Tibial nerve (tissue), 4 donors: ENCODE measurements around the gene PAK3. TPM values are rescaled to one million over a fixed set of nuclear protein-coding genes. Genes with fewer than 3 reads are reported as not detected.

Experiments
- DNase-seq, 2 donors: peaks; one replicate each; pipeline ENCODE4 v3.0.0-alpha.2; 2019; ENCODE audit warnings: low spot score in 2 of 2
- H3K27ac ChIP-seq, 4 donors: fragments of 200-600 bp; sonication (generic) in 3 of 4; one replicate each; pipeline ENCODE4 v1.5.1; 2017 to 2019; ENCODE audit warnings: mild to moderate bottlenecking in 1 of 4
- H3K27me3 ChIP-seq, 2 donors: fragments of 200-600 bp; sonication (generic) in 1 of 2; one replicate each; pipeline versions ENCODE4 v1.5.1 to v1.6.0; 2017 to 2019
- H3K36me3 ChIP-seq, 3 donors: fragments of 200-600 bp; sonication (generic); one replicate each; pipeline ENCODE4 v1.5.1; 2018 to 2019
- H3K4me1 ChIP-seq, 4 donors: fragments of 200-600 bp; sonication (generic) in 3 of 4; one replicate each; pipeline ENCODE4 v1.5.1; 2017 to 2019
- H3K4me3 ChIP-seq, 4 donors: fragments of 200-600 bp; sonication (generic) in 3 of 4; one replicate each; pipeline ENCODE4 v1.5.1; 2017 to 2019; ENCODE audit warnings: mild to moderate bottlenecking in 1 of 4, moderate library complexity in 1 of 4
- H3K9me3 ChIP-seq, 4 donors: fragments of 200-600 bp; sonication (generic) in 3 of 4; one replicate each; pipeline ENCODE4 v1.5.1; 2017 to 2019
- EP300 ChIP-seq, 2 donors: sonication (generic); formaldehyde crosslinking; IDR thresholded peaks; one replicate each; pipeline ENCODE4 v1.6.1; 2017; ENCODE audit warnings: antibody characterized with exemption in 2 of 2, mild to moderate bottlenecking in 1 of 2
- POLR2A ChIP-seq, 2 donors: fragments of 450-650 bp; IDR thresholded peaks; one replicate each; pipeline ENCODE4 v1.6.1; 2017; ENCODE audit warnings: antibody characterized with exemption in 2 of 2, mild to moderate bottlenecking in 2 of 2, moderate library complexity in 2 of 2
- WGBS, 2 donors: methylation state at CpG; one replicate each; pipeline ENCODE4 v1.1.5; 2018; 5-methylcytosine and 5-hydroxymethylcytosine counted together
- total RNA-seq, 4 donors: library from RNA; depleted of rRNA; stranded (reverse); fragments of >200 nt; gene quantifications; one replicate each; pipeline ENCODE4 v1.1.0, GENCODE V29; 2016
- TF ChIP-seq, protein P1 (sequence below), 5 experiments: fragments of 200-600 bp in 3 of 5; fragments of 450-650 bp in 2 of 5; sonication (generic) in 3 of 5; IDR thresholded peaks; one replicate each; pipeline ENCODE4 v1.5.1; 2016 to 2019; ENCODE audit warnings: antibody characterized with exemption in 5 of 5, mild to moderate bottlenecking in 3 of 5, moderate library complexity in 2 of 5

The PAK3 gene
- total RNA-seq, 4 donors from 2014 or later = 24.9 to 43.0 (median 27.7) TPM

DNA sequence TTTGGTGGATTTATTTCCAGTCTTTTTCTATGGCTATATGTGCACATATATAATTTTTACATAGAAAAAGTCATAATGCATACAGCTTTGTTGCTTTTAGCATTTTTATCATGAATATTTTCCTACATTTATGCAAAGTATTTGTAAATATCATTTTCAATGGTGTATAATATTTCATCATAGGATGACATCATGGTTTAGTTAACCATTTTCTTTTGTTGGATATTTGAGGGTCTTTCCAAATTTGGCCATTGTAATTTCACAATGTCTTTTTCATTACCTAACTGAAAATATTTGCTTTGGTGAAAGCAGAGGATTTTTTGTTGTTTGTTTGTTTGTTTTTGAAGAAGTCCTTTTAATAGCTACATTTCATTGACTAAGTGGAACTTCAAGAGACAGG, 31.0 kb downstream of the PAK3 start:
- Histone ChIP-seq H3K4me1 (no peaks in the 10 kb centered on the region), H3K36me3 (no peaks in the 10 kb centered on the region), H3K9me3 (no peaks in the 10 kb centered on the region), H3K27ac (no peak overlapping the region), H3K27me3 (peaks cover 0 to 54% of the 10 kb centered on the region in 2 donors), H3K4me3 (no peak overlapping the region)
- TF ChIP-seq EP300 (IDR thresholded peaks at IDR 0.05) (no peak), POLR2A (IDR thresholded peaks at IDR 0.05) (no peak)
- TF ChIP-seq, protein P1, sequence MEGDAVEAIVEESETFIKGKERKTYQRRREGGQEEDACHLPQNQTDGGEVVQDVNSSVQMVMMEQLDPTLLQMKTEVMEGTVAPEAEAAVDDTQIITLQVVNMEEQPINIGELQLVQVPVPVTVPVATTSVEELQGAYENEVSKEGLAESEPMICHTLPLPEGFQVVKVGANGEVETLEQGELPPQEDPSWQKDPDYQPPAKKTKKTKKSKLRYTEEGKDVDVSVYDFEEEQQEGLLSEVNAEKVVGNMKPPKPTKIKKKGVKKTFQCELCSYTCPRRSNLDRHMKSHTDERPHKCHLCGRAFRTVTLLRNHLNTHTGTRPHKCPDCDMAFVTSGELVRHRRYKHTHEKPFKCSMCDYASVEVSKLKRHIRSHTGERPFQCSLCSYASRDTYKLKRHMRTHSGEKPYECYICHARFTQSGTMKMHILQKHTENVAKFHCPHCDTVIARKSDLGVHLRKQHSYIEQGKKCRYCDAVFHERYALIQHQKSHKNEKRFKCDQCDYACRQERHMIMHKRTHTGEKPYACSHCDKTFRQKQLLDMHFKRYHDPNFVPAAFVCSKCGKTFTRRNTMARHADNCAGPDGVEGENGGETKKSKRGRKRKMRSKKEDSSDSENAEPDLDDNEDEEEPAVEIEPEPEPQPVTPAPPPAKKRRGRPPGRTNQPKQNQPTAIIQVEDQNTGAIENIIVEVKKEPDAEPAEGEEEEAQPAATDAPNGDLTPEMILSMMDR (IDR thresholded peaks at IDR 0.05) = no peak
- no peak for DNase-seq

DNA sequence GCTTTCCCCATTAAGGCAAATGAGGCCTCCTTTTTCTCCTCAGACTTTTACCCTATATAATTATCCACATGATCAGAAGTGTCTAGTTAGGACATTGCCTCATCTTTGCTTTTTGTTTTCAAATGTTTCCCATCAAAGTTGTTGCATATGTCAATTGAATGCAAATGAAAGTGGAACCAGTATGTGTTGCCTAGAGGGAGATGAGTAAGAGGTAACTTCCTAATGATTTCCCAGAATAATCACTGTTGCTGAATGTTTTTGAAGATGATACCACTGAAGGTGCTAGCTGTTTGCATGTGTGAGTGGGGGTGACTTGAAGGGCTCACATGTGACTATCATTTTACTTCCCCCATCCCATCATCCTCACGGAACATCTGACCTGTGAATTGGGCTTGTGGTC, 33.9 kb downstream of the PAK3 start:
- Histone ChIP-seq H3K4me3 (no peak overlapping the region), H3K27ac (no peak overlapping the region), H3K4me1 (no peaks in the 10 kb centered on the region), H3K27me3 (peaks cover 0 to 57% of the 10 kb centered on the region in 2 donors), H3K36me3 (no peaks in the 10 kb centered on the region), H3K9me3 (no peaks in the 10 kb centered on the region)
- no peak for DNase-seq
- 92% methylated on average over 1 of the region's 1 CpG; no CpG with 5 or more reads in 1 of the 2 donors for WGBS, 2 donors
- TF ChIP-seq POLR2A (IDR thresholded peaks at IDR 0.05) = no peak
- TF ChIP-seq, protein P1 (IDR thresholded peaks at IDR 0.05) = no peak
- no peak for TF ChIP-seq EP300 (IDR thresholded peaks at IDR 0.05)

DNA sequence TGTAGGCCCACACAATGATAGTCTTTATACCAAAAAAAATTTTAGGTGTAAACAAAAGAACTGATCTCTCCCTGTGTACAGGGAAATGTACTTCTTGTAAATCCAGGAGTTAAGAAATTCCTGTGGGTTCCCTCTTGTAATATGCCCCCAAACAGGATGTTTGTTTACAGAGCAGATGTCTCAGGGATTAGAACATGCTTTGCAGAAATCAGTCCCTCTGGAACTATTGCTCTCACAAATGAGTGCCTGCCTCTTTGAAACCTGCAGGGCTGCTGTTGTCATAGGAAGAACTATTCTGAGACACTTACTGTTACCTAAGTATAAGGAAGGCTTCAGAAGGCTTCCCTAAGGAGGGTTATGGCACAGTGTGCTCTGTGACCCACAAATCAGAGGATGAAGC, 35.6 kb downstream of the PAK3 start:
- H3K9me3 ChIP-seq = no peaks in the 10 kb centered on the region
- TF ChIP-seq, protein P1 (IDR thresholded peaks at IDR 0.05) = no peak
- no peak for TF ChIP-seq EP300 (IDR thresholded peaks at IDR 0.05)
- no peak for TF ChIP-seq POLR2A (IDR thresholded peaks at IDR 0.05)
- H3K36me3 ChIP-seq = no peaks in the 10 kb centered on the region
- no peak overlapping the region for H3K4me3 ChIP-seq
- H3K4me1 ChIP-seq = no peaks in the 10 kb centered on the region
- no peak for DNase-seq
- H3K27me3 ChIP-seq = peaks cover 0 to 67% of the 10 kb centered on the region in 2 donors
- no peak overlapping the region for H3K27ac ChIP-seq

DNA sequence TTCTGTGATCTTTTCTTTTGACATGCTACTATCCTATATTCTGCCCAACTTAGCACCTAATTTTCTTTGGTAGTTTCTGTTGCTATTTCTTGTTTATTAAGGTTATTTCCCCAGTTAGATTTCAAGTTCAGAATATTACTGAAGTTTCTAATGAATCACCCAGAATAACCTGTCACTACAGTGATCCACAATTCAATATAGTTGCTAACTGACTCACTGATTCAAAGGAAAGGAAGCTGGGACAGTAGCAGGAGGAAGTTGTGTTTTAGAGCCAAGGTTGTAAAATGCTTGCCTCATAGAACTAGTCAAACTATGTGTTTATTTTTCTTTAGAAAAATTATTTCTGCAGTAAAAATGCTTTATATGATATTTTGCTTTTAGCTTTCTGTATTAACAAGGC, 37.4 kb downstream of the PAK3 start:
- Histone ChIP-seq H3K4me1 (no peaks in the 10 kb centered on the region), H3K27me3 (peaks cover 0 to 63% of the 10 kb centered on the region in 2 donors), H3K9me3 (no peaks in the 10 kb centered on the region), H3K36me3 (no peaks in the 10 kb centered on the region), H3K4me3 (no peak overlapping the region), H3K27ac (no peak overlapping the region)
- DNase-seq = no peak
- TF ChIP-seq, protein P1 (IDR thresholded peaks at IDR 0.05) = no peak
- TF ChIP-seq EP300 (IDR thresholded peaks at IDR 0.05) (no peak), POLR2A (IDR thresholded peaks at IDR 0.05) (no peak)

DNA sequence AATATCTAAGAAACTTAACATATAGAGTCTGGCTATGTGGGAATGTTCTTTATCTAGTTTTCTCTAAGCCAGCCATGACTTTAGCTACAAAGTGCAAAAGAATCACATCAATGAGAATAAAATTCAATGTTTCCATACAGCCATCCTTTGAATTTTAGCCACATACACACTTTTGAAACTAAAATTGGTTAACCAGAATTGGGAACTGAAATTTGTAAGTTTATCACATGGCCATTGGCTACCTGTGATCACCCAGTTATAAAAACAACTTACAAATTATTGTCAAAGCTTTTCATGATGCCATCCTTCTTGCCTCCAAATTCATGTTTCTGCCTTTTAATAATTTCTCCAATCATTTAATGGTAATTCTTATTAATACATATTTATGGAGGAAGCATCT, 49.9 kb downstream of the PAK3 start:
- Histone ChIP-seq H3K27me3 (peaks cover 0 to 30% of the 10 kb centered on the region in 2 donors), H3K9me3 (no peaks in the 10 kb centered on the region), H3K27ac (no peak overlapping the region), H3K4me3 (no peak overlapping the region), H3K4me1 (no peaks in the 10 kb centered on the region), H3K36me3 (no peaks in the 10 kb centered on the region)
- no peak for DNase-seq
- TF ChIP-seq, protein P1 (IDR thresholded peaks at IDR 0.05) = no peak
- no peak for TF ChIP-seq EP300 (IDR thresholded peaks at IDR 0.05)
- TF ChIP-seq POLR2A (IDR thresholded peaks at IDR 0.05) = no peak
